Dermis blood vessel endothelial cell (primary cell): ENCODE measurements around the gene MEGF11. TPM values are rescaled to one million over a fixed set of nuclear protein-coding genes. Genes with fewer than 3 reads are reported as not detected.

ENCODE experiments used
- DNase-seq: peaks from one replicate; pipeline ENCODE4 v3.0.0; 2010
- total RNA-seq: library from RNA; depleted of rRNA; stranded (reverse); fragments of >200 nt; gene quantifications from 2 replicates; pipeline ENCODE4 v1.2.3, GENCODE V29; 2014

Gene MEGF11
- total RNA-seq, 1 donor from 2014 or later = not detected

DNA sequence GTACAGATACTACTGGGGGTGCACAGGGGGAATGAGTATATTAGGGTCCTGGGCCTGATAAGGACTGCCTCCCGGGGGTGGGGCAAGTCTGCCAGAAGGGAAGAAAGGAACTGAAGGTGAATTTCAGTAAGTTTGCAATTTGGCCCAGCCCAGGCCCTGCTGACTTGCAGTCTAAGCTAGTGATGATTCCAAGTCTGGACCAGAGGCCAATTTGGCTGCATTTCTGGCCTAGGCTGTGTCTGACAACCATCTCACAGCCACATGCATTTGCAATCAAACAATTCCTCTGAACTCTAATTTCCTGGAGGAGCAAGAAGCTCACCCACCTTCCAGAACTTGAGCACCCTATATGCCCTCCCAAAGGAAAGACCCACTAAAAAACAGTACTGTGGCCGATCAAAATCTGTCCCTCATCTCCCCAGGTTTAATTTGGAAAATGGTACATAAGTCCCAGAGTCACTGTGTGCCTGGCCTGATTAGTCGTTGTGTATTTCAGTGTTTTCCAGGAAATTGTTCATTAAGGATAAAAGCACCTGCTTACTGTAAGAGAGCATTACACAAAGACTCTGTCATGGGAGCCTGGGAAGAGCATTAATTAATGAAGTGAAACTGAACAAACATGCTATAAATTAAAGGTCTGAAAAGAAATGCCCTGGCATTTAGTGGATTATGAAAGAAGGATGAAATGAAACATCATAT, 114.5 kb downstream of the MEGF11 start:
- DNase-seq = no peak

DNA sequence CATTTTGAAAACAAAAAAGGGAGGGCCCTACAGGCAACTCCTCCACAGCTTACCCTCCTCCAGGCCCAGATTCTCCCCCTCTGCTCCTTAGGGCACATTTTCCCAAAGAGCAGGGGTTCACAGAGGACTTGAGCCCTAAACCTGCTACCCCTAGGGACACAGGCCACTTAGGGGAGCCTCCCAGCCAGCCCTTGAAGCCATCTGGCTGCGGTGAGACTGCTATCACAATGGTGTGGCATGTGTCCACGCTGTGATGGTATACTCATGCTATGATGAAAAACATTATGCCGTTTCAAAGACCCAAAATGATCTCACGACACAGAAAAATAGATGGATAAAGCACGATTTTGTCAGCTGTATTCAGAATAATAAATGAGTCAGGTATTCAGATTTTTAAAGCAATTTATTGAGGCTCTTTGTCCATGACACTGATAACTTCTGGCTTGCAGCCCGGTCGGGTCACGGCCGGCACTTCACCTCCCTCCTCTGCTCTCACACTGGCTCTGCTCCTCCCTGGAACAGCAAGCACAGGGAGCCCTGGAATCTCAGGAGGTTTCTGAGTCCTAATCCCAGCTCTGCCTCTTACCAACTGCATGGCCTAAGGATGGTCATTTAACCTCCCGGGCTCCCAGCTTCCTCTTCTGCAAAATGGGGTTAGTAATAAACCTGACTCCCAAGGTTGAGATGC, 115.3 kb downstream of the MEGF11 start:
- no peak for DNase-seq

DNA sequence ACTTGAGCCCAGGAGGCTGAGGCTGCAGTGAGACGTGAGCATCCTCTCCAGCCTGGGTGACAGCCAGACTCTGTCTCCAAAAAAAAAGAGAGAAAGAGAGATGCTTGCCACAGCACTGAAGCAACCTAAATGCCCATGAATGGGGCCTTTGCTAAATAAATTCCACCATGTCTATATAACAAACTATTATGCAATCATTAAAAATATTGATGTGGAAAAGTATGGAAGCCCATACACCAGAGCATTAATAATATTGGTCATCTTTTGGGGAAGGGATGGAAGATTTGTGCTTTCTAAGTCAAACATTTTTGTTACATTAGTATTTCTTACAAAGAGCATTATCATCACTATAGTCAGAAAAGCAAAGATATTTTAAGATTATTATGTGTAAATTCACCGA, 116.6 kb downstream of the MEGF11 start:
- no peak for DNase-seq

DNA sequence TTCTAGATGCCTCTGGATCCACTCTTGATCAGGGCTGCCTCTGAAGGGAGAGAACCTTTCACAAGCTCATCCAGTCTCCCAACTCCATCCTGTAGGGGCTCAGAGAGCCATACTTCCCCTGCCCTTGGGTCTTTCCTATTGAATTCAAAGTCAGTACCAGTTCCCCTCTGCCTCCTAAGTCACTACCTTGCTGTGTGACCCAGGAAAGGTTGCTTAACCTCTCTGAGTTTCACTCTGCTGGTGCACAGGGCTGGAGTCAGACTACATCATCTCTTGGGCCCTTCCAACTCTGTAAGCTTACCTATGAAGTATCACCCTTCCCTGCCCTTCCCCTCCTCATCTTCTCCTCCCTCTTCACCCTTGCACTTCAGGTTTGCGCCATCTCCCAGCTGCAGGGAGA, 117.9 kb downstream of the MEGF11 start:
- DNase-seq = no peak

DNA sequence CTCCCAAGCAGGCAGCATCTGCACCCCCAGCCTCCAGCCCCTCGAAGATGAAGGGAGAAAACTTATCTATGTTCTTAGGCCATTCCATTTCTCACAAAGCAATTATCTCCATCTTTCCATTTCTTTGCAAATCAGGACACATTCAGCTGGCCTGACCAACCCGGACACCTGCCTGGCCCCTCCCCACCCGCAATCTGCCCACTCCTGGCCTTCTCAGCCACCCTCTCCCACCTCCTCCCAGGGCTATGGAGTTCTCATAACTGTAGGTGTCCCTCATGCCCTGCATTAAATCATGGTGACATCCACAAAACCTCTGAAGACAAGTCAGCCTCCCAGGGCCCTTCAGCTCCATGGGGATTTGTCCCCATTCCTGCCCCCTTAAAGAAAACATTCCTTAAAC, 119.3 kb downstream of the MEGF11 start:
- no peak for DNase-seq

DNA sequence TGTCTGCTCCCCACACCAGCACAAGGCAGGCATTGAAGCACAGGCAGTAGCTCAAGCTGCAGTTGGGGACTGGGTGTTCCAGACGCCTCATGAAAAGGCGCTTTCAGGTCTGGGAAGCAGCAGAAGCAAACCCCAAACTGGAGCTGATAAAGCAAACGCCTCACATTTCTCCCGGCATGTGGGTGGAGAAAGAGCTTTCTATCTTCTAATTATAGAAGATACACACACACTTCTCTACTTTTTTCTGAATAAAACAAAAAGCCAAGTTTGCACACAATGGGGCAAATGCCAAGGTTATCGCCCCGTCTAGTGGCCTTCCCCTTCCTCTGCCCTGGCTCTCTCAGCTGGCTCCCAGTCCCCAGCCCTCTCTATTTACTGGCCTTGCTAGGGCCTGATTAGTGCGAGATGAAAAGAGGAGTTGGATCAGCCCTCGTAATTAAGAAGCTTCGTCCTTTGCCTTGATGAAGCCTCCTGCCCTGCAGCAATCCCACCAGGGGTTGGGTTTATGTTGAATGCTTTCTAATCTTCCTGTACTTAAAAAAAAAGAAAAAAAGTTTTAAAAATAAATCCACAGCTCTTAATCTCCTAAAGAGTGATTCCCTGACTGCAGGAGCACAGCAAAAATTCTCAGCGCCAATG, 120.2 kb downstream of the MEGF11 start:
- DNase-seq = no peak

DNA sequence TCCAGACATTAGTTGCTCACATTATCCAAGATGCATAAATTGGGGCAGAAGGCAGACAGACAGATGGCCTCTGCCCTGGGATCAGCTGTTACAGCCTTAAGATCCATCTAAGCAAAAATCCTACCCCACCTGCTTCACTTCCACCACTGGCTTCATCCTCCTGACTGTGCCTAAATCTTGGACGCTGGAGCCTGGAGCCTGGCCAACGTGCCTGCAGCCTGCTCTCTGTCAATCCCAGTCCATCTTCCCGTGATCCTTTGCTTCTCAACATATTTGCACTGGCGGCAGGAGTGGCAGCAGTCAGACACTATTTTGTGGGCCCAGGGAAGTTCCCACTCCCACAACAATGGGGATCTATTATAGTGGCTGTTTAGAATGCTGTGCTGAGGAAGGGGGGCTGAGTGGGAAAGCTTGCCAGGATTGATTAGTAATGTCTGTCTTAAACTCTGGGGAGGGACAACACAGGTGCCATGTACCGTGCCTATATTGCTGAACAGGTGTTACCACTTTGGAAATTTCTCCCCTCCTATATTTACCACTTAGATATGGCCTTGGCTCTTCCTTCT, 121.2 kb downstream of the MEGF11 start:
- no peak for DNase-seq

DNA sequence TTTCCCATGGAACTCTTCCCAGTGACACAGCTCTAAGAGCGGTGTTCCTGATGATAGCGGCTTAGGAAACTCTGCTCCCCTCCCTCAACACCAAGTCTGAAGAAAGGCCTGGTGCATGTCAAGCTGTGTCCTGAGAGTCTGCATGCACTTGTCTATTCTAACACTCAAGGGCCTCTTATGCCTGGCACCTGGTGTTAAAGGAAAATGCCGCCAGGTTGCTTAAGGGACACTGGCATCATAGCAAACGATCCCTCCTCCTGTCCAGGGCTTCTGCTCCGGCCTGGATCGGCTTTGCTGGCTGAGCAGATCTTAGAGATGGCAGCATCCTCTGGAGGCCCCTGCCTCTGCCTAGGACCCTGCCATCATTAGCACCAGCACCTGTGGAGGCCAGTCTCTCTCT, 121.7 kb downstream of the MEGF11 start:
- no peak for DNase-seq

DNA sequence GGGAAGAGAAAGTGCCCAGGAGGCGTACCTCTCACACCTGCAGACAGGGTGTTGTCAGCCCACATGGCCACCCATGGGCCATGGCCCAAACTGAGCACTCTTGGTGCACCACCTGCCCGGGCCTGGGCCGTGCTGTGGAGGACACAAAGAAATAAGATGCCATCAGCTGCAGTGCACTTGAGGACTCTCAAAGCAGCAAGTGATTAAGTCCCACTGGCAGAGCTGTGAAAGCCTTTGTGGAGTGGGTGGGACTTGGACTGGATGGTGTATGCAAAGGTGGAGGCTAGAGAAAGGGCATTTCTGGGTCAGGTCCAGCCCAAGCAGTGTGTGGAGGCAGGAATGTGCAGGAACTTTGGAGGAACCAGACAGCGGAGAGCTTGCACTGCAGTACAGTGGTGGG, 122.3 kb downstream of the MEGF11 start:
- no peak for DNase-seq

DNA sequence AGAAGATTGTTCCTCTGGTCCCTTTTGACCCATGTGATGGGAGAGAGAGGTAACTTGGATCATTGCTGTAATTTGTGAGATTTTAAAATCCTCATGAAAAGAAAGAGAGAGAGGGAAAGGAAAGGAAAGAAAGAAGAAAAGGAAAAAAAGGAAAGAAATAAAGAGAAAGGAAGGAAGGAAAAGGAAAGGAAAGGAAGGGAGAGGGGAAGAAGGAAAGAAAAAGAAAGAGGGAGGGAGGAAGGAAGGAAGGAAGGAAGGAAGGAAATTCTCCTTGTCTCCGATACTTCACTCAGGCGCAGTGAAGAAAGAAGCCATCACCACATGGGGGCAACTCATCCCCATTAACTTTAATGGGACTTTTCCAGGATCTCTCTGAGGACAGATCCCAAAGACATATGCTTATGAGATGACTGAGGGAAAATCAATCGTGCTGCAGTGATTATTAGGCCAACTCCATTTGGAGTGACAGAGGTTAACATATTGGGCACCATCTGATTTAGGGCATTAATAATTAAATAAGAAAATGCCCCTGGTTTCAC, 123.0 kb downstream of the MEGF11 start:
- no peak for DNase-seq

DNA sequence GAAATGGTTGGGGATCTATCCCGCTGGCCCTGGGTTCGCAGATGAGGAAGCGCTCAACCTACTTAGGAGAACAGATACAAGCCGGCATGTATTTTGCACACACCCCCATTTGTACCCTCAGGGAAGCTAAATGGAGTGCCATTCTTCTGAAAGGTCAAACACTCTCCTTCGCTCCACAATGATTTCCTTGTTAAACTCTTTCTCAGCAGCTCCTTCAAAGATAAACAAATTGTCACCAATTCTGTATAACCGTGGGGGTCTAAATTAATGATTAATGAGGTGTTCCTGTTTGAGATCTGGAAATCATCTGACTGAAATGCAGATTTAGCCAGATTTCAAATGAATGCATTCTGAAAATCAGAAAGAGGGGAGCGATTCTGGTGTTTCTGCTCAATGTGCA, 124.0 kb downstream of the MEGF11 start:
- DNase-seq = no peak

DNA sequence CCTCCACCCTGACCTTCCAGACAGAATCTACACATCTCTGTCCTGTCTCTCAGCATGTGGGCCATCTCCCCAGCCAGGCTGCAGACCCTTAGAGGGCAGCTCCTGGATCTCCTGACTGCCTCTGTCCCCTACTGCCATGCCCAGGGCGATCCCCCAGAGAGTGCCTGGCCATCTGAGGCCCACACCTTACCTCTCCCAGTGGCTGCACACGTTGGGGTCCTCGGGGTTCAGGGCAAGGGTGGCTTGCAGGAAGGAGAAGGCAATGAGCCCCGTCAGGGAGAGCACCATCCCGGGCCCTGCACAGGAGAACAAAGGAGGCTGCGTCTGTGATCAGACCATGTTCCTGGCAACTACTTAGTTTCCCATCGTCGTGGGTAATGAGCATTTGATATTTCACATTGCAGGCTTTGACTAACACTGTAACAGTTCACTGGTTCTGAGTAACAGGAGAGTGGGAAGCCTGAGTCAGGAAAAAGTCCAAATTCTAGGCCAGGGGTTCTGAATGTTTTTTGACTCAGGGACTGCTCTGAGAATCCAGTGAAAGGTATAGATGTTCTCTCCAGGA, 125.4 kb downstream of the MEGF11 start:
- no peak for DNase-seq

DNA sequence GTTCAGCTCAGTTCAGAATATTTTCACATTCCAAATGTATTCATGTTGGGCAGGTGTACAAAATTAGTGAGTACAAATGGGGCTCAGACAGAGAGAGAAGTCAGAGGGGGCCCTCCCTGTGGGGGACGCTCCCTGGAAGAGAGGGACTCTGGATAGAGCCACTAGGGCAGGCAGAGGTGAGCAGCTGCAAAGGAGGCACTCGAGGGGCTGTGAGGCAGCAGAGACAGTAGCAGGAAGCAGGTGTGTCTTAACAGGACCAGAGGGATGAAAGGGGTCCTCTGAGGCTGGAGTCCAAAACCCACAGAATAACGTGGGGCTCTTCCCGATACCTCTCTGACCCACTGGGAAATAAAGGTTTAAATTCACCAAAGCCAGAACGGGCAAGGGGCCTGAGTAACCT, 127.1 kb downstream of the MEGF11 start:
- DNase-seq = no peak

DNA sequence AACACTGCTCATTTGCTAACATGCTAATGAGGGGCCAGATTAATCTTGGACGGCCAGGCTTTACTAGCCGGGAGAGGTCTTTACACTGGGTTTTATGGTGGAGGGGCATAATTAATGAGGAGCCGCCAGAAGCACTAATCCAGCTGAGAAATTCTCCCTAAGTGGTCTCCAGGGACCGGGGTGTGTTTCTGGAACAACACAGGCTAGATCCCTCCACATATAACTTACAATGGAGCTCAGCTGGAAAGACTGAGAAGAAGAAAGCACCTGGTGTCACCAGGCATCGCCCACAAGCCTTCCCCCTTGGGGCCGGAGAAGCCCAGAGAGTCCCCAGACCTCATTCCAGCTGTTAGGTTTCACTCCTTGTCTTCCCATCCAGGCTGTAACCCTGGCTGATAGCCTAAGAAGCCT, 127.5 kb downstream of the MEGF11 start:
- no peak for DNase-seq

DNA sequence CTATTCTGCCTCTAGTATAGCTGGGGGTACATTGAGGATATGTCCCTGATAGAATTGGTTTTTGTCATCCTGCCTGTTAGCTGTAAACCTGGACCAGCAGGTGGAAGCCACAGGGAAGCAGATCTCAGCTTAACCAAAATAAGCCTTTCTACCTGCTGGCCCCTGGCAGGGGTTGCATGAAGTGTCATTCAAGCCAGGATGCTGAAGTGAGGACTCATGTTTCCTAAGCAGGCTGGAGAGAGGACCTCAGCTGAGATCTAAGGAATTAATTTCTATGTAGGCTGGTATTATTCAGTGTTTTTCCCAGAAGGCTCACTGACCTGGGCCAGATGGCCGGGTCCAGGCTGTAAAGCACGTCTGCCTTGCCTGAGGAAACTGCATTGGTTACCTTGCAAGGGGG, 128.9 kb downstream of the MEGF11 start:
- no peak for DNase-seq

DNA sequence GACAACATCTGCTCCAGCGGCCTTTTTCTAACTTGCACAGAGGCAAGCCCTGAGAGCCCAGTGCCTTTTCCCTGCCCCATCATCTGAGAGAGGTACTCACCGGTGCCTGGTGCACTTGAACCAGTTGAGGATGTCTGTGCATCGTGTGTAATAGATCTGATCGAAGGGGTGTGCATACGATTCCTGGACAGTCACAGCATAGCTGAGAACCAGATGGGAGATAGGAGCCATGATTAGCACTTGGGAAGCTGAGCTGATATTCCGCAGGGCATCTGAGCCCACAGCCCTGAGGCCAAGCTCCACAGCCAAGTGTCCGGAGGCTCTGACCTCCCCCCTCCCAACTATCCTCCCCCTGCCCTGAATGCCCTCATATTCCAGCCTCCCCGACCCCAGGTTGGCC, 129.8 kb downstream of the MEGF11 start:
- no peak for DNase-seq

DNA sequence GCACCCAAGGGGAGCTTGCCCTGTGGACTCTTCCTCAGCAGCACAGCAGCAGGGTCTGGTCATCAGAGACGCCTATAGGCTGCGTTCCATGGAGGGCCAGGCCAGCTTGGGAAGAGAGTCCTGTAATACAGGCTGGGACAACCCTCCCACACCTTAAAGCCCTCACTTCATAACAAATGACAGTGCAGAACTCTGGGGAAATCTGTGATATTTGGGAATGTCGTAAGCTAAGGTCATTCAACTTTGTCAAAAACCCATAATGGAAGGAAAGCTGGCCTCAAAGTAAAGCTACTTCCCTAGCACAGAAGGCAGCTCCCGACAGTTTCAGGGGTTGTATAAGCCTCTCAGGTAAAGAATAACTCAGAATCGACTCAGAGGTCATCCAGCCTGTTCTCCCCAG, 133.1 kb downstream of the MEGF11 start:
- DNase-seq = no peak

DNA sequence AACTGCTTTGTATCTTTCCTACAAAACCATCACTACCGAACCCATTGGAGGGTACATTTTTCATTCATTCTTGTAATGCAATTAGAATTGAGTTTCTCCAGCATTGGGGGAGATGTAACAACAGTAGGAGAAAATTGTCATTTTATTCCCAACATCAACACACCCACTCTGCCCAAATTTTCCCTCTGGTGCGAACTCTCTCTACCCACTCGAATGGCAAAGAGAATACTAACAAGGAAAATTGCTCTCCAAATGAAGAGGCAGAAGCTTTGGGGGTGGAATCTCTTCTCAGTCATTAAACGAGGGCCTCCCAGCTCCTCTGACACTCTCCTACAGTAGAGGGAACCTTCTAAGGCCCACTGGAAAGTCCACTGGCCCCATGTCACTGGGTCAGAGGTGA, 135.7 kb downstream of the MEGF11 start:
- DNase-seq = no peak

DNA sequence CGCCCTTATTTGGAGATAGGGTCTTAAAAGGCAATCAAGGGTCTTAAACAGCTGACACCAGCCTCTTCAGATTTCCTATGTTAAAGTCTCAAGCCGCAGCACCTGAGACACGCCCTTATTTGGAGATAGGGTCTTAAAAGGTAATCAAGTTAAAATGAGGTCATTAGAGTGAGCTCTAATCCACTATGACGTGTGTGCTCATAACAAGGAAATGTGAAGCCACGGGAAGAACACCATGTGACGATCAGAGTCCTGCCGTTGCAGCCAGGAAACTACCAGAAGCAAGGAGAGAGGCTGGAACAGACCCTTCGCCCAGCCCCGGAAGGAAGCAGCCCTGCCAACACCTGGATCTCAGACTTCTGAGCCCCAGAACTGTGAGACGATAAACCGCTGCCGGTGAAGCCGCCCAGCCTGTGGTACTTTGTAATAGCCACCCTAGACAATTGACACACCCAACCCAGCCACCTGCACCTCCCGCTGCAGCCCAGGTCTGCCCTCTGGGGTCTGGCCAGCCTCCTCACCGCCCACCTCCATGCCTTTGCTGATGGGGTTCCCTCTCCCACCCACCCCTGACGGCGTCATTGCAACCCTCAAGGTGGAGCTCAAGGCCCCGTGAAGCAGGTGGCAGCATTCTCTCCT, 137.9 kb downstream of the MEGF11 start:
- DNase-seq = no peak

DNA sequence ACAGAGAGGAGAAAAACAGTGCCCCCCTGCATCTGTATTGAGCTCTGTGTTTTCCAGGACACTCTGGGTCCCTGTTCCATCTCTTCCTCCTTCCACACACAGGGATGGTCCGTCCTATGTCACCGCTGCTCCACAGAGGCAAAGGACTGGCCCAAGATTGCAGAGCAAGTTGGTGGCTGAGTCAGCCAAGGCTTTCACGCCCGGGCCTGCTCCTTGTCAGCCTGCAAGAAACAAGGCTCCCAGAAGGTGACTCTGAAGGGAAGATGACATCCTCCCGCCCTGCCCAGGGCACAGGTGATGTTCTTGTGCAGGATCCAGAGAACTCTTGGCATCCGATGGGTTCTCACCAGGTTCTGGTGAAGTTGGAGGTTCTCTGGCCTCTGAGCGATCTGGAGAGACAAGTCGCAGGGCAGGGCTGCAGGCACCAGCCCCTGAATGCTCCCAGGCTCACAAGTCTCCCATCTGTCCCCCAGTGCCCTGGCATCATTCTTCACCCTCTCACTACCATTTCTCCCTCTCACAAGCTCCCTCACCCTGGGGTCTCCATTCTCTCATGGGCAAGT, 138.6 kb downstream of the MEGF11 start:
- no peak for DNase-seq

DNA sequence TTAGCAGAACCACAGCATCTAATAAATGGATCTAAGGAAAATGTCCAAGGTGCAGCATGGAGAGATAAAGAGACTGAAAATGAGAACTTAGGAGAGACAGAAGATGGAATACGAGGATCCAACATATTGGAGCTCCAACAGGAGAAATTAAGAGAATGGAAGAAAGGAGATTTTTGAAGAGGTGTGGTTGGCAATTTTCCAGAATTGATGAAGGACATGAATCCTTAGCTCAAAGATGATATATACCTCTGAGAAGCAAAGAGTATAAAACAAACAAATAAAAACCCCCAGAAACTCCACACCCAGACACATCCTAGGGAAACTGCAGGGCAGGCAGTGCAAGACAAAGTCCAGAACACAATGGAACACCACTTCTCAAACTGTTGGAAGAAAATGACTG, 141.2 kb downstream of the MEGF11 start:
- DNase-seq = no peak

DNA sequence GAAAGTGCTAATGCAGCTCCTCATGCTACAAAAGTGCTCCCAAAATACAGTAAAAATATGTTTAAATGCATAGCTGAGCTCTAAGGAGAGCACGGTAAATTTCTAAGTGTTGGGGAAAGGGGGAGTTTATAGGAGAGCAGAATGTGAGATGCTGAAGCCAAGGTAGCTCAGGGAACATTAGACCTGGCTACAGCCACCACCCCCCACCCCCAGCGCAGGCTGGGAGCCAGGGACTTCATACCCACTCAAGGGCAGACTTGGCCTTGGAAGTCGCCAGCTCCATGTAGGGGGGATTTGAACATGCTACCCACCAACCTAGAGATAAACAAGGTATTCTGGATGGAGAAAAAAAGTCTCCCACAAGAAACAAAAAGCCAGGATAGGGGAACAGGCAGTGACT, 142.2 kb downstream of the MEGF11 start:
- no peak for DNase-seq
